ENCODE data around the gene DDX51.

DDX51 gene

GRCh38 chr12:132146098-132146497 lies 2.0 kb upstream of the DDX51 start:
- TF ChIP-seq ZFX (IDR thresholded peaks at IDR 0.05; ENCODE audit: borderline replicate concordance) (no peak), CTCF (IDR thresholded peaks at IDR 0.05) (no peak)
- 0 out of 2 replicates have a peak overlapping the region, but pooled peaks have one; percentile 67 for H3K27ac ChIP-seq

- TF ChIP-seq CTCF (IDR thresholded peaks at IDR 0.05) = no peak
- no peak for TF ChIP-seq ZFX (IDR thresholded peaks at IDR 0.05; ENCODE audit: borderline replicate concordance)
- peak overlapping the region; percentile 67; the same call in 1 of the 2 replicates for H3K27ac ChIP-seq
These were observed 1.2 kb upstream of the DDX51 start for GRCh38 chr12:132145334-132145733.

GRCh38 chr12:132144810-132145168 lies 670 bp upstream of the DDX51 start:
- peak overlapping the region; percentile 67 for H3K27ac ChIP-seq
- TF ChIP-seq ZFX (IDR thresholded peaks at IDR 0.05; ENCODE audit: borderline replicate concordance) = no peak
- no peak for TF ChIP-seq CTCF (IDR thresholded peaks at IDR 0.05)

GRCh38 chr12:132143336-132144071 lies 615 bp downstream of the DDX51 start:
- TF ChIP-seq ZFX (IDR thresholded peaks at IDR 0.05; ENCODE audit: borderline replicate concordance) (no peak), CTCF (IDR thresholded peaks at IDR 0.05) (no peak)
- H3K27ac ChIP-seq = peak overlapping the region; percentile 67

GRCh38 chr12:132142679-132143335 lies 1.3 kb downstream of the DDX51 start:
- TF ChIP-seq ZFX (IDR thresholded peaks at IDR 0.05; ENCODE audit: borderline replicate concordance) (no peak), CTCF (IDR thresholded peaks at IDR 0.05) (no peak)
- H3K27ac ChIP-seq = peak overlapping the region; percentile 67

DNA sequence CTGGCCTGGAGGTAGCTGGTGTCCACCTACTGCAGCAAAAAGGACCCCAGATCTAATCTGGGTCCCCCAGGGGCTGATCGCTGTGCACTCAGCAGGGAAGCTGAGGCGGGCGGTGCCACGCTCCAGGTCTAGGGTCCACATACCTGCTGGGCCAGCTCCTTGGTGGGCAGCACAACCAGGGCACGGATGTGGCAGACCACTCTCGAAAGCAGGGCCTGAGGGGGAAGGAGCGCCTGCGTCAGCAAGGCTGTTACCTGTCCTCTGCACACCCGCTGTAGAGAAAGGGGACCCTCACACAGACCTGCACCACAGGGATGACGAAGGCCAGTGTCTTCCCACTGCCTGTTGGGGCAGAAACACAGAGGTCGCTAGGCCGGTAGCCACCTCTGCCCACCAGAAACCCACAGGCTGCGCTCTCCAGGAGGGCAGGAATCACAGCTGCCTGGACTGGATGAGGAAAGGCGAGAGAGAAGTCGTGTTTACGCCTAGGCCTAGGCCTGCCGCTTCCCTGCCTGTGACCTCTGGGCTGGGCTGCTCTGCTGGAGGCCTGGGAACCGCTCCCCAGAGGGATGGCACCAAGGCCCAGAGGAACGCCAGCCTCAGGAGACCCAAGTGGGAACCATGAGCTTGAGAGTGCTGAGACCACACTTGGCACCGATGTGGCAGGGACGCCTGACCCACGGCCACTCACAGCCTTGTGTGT lies 2.0 kb downstream of the DDX51 start:
- peak overlapping the region; percentile 67; the same call in 1 of the 2 replicates for H3K27ac ChIP-seq
- TF ChIP-seq ZFX (IDR thresholded peaks at IDR 0.05; ENCODE audit: borderline replicate concordance) = no peak
- no peak for TF ChIP-seq CTCF (IDR thresholded peaks at IDR 0.05)

Data from 22Rv1 (cell line).